ENCODE data around the gene NOX4.
"Not testable (repeated sequence)": the region's sequence is repeated elsewhere in the genome, so short reads cannot be mapped to it uniquely, and the experiment has no call there.

NOX4 gene

DNA sequence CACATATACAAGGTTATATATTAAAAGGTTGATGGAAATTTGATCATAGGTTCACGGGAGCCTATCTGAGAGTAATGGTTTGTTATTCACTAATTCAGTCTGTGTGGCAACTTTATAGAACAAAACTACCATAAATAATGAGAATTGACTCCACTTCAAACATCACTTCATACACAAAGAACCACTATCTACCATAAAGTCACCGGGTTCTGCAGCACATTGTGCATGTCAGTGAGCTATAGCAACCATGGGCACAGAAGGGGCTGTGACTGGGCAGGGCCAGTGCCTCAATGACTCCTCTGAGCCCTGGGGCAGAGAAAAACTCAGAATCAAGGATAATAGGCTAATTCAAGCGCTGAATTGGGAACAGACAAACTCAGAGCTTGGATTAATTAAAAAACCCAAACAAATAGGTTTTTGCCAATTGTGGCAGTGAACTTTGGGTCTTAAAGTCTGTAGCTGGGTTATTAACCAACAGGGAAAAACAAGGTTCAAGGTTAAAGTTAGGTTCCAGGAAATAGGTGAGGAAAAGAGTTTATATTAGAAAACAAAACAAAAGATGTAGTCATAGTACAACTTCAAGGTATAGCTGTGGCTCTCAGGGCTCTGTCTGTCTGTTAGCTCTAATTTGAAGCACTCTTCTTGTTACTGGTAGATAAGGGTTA lies 181.7 kb downstream of the NOX4 start:
- WGBS, 2 experiments (ENCODE audit: insufficient coverage in 2 of 2) = 93% methylated on average over 2 of the region's 3 CpGs; no CpG with 5 or more reads in 1 of the 2 experiments
- H3K9me3 ChIP-seq (ENCODE audit: control insufficient read depth, low read length); H3K27ac ChIP-seq (ENCODE audit: low read depth, low read length, severe bottlenecking); H3K4me3 ChIP-seq (ENCODE audit: extremely low read depth, insufficient read depth, low read length, poor library complexity, severe bottlenecking); H3K4me1 ChIP-seq (ENCODE audit: control insufficient read depth, insufficient read depth, low read length, poor library complexity, severe bottlenecking); H3K36me3 ChIP-seq (ENCODE audit: control insufficient read depth, insufficient read depth, low read length): not testable (repeated sequence)

DNA sequence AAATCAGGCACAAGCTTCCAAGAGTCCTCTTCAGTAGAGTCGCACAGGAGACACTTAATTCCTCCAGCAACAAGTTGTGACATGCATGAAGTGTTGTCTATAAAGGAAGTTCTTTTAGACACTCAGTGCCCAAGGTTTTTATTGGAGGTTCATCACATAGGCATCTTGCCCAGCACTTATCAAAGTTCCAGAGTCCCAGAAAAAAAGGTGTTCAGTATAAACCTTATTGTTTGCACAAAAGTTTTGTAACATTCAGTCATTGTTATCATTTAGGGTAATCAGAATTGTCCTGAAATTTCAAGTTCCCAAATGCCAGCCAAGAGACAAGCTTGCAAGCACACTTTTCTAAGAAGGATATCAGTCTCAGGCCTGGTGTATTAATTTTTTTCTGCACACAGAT lies 182.9 kb downstream of the NOX4 start:
- not testable (repeated sequence) for H3K4me1 ChIP-seq (ENCODE audit: control insufficient read depth, insufficient read depth, low read length, poor library complexity, severe bottlenecking); H3K36me3 ChIP-seq (ENCODE audit: control insufficient read depth, insufficient read depth, low read length); H3K9me3 ChIP-seq (ENCODE audit: control insufficient read depth, low read length); H3K27ac ChIP-seq (ENCODE audit: low read depth, low read length, severe bottlenecking); H3K4me3 ChIP-seq (ENCODE audit: extremely low read depth, insufficient read depth, low read length, poor library complexity, severe bottlenecking)
- WGBS, 2 experiments (ENCODE audit: insufficient coverage in 2 of 2) = 100% methylated on average over 1 of the region's 1 CpG; no CpG with 5 or more reads in 1 of the 2 experiments

DNA sequence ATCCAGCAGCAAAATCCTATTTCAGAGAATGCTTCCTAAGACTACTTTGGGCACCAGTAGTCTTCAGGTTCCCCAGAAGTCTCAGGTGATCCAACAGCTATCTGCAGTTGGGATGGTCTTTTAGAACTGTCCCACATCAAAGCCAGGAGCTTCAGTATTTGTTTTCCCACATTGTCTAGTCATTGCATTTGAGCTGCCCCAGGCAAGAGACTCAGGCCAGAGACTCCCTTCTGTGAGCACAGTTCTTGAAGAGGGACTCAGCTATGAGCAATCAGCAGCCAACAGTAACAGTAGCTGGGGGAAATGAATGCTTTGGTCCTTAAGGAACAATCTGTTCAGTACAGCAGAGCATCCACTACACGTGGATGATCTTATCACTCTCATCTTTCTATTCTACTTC lies 188.1 kb downstream of the NOX4 start:
- not testable (repeated sequence) for H3K27ac ChIP-seq (ENCODE audit: low read depth, low read length, severe bottlenecking); H3K9me3 ChIP-seq (ENCODE audit: control insufficient read depth, low read length); H3K36me3 ChIP-seq (ENCODE audit: control insufficient read depth, insufficient read depth, low read length); H3K4me3 ChIP-seq (ENCODE audit: extremely low read depth, insufficient read depth, low read length, poor library complexity, severe bottlenecking); H3K4me1 ChIP-seq (ENCODE audit: control insufficient read depth, insufficient read depth, low read length, poor library complexity, severe bottlenecking)
- WGBS, 2 experiments (ENCODE audit: insufficient coverage in 2 of 2) = 78 to 86% methylated on average over 1 of the region's 1 CpG

DNA sequence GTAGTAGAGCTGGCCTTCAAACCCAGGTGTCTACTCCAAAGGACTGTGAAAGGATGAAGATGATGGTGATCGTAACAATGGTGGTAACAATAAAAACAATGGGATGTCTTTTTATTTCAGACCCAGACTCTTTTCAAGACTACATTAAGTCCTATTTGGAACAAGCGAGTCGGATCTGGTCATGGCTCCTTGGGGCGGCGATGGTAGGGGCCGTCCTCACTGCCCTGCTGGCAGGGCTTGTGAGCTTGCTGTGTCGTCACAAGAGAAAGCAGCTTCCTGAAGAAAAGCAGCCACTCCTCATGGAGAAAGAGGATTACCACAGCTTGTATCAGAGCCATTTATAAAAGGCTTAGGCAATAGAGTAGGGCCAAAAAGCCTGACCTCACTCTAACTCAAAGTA lies 196.2 kb downstream of the NOX4 start:
- not testable (repeated sequence) for H3K36me3 ChIP-seq (ENCODE audit: control insufficient read depth, insufficient read depth, low read length); H3K9me3 ChIP-seq (ENCODE audit: control insufficient read depth, low read length); H3K4me1 ChIP-seq (ENCODE audit: control insufficient read depth, insufficient read depth, low read length, poor library complexity, severe bottlenecking); H3K4me3 ChIP-seq (ENCODE audit: extremely low read depth, insufficient read depth, low read length, poor library complexity, severe bottlenecking); H3K27ac ChIP-seq (ENCODE audit: low read depth, low read length, severe bottlenecking)
- WGBS, 2 experiments (ENCODE audit: insufficient coverage in 2 of 2) = no CpG with 5 or more reads among the region's 7 CpGs

DNA sequence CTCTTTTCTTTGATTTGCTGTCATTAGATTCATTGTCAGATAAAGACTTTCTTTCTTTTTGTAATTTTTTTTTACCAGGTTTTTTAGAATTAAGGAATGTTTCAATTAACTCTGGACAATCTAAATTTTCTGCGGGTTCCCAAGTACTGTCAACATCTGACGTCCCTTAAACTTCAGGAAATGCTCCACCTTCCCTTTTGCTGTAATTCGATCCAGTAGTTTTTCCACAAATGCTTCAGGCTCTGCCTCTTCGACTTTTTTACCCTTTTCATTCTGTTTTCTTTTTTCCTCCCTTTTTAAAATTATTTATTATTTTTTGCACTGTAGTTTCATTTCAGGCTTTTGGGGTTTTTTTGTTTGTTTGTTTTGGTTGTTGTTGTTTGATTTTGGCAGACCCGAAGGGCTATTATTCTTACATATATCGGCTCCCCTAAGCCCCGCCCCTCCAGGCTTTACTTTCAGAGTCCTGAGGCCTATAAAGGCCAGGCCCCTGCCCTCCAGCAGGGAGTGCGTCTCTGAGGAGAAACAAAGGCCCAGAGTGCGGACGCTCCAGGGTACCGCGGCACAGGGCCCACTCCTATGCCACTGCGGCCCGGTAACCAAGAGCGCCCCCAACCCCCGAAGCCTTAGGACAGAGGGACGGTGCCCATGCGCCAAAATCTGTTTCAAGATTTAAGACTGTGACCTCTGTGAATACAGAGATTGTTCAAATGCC lies 197.1 kb downstream of the NOX4 start:
- Histone ChIP-seq H3K27ac (ENCODE audit: low read depth, low read length, severe bottlenecking) (no peak overlapping the region), H3K4me1 (ENCODE audit: control insufficient read depth, insufficient read depth, low read length, poor library complexity, severe bottlenecking) (no peaks in the 10 kb centered on the region), H3K9me3 (ENCODE audit: control insufficient read depth, low read length) (no peaks in the 10 kb centered on the region), H3K36me3 (ENCODE audit: control insufficient read depth, insufficient read depth, low read length) (no peaks in the 10 kb centered on the region), H3K4me3 (ENCODE audit: extremely low read depth, insufficient read depth, low read length, poor library complexity, severe bottlenecking) (peak overlapping the region; percentile 6)
- WGBS, 2 experiments (ENCODE audit: insufficient coverage in 2 of 2) = 20 to 28% methylated on average over 12 to 15 of the region's 18 CpGs

DNA sequence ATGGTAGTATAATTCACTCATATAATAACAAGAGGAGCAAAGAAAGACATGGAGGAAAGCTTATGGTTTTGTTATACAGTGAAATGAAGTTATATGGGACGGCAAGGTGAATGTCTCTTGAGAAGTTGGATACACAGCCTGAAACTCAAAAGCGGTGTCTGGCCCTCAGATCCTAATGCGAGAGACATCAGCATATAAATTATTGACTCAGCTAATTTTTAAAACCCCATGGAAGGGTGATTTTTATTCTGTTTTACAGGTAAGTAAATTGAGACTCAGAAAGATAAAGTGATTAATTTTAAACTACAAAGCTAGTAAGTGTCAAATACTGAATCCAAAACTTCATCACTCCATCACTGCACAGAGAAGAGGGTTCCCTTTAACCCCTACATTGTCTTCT lies 203.2 kb downstream of the NOX4 start:
- H3K4me1 ChIP-seq (ENCODE audit: control insufficient read depth, insufficient read depth, low read length, poor library complexity, severe bottlenecking); H3K4me3 ChIP-seq (ENCODE audit: extremely low read depth, insufficient read depth, low read length, poor library complexity, severe bottlenecking); H3K36me3 ChIP-seq (ENCODE audit: control insufficient read depth, insufficient read depth, low read length); H3K27ac ChIP-seq (ENCODE audit: low read depth, low read length, severe bottlenecking); H3K9me3 ChIP-seq (ENCODE audit: control insufficient read depth, low read length): not testable (repeated sequence)
- WGBS, 2 experiments (ENCODE audit: insufficient coverage in 2 of 2) = 100% methylated on average over 1 of the region's 3 CpGs

DNA sequence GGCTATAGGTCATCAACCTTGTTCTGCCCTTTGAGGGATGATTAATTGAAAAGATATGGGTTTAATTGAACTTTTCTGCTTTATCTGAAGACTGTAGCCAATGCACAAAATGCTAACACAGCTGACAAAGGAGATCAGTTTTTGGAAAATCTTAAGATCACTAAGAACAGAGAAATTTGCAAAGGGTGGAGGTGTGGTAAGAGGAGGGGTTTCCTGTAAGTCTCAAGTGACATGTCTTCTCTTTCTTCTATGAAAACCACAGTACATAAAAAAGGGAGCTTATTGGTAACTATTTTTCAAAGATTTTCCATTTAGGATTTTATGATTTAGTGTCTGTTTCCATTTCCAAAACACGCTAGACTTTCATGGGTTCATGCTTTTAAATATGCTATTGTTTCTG lies 204.6 kb downstream of the NOX4 start:
- H3K36me3 ChIP-seq (ENCODE audit: control insufficient read depth, insufficient read depth, low read length); H3K27ac ChIP-seq (ENCODE audit: low read depth, low read length, severe bottlenecking); H3K9me3 ChIP-seq (ENCODE audit: control insufficient read depth, low read length); H3K4me3 ChIP-seq (ENCODE audit: extremely low read depth, insufficient read depth, low read length, poor library complexity, severe bottlenecking); H3K4me1 ChIP-seq (ENCODE audit: control insufficient read depth, insufficient read depth, low read length, poor library complexity, severe bottlenecking): not testable (repeated sequence)
- no CpG with 5 or more reads among the region's 1 CpG for WGBS, 2 experiments (ENCODE audit: insufficient coverage in 2 of 2)

DNA sequence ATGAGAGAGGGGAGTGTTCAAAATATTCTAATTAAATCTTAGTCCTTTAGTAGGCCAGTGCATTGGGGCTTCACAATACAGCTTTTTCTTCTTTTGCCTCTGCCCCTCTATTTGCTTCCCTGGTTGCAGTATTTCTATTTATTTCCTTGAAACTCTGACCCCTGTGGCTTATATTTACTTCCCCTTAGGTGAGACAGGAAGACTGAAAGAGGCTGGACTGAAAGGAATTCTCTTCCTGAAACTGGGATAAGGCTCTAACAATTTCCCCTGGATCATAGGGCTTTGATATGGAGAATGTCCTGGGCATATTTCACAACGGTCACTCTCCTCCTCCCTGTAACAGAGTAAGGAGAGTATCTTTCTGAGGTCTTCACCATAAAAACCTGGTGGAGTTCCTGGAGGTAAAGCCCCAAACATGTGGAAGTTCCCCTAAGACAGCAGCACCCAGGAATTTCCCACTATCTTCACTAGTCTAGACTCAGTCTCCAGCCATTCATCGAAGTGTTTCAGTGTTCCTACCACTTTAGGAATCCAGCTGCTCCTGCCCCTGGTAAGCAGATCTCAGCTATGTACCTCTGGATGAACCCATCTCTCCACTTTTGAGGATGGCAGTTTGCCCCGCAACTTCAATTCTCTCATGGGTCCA lies 210.0 kb downstream of the NOX4 start:
- WGBS, 2 experiments (ENCODE audit: insufficient coverage in 2 of 2) = 67 to 75% methylated on average over 1 of the region's 3 CpGs
- H3K4me3 ChIP-seq (ENCODE audit: extremely low read depth, insufficient read depth, low read length, poor library complexity, severe bottlenecking); H3K9me3 ChIP-seq (ENCODE audit: control insufficient read depth, low read length); H3K36me3 ChIP-seq (ENCODE audit: control insufficient read depth, insufficient read depth, low read length); H3K4me1 ChIP-seq (ENCODE audit: control insufficient read depth, insufficient read depth, low read length, poor library complexity, severe bottlenecking); H3K27ac ChIP-seq (ENCODE audit: low read depth, low read length, severe bottlenecking): not testable (repeated sequence)

DNA sequence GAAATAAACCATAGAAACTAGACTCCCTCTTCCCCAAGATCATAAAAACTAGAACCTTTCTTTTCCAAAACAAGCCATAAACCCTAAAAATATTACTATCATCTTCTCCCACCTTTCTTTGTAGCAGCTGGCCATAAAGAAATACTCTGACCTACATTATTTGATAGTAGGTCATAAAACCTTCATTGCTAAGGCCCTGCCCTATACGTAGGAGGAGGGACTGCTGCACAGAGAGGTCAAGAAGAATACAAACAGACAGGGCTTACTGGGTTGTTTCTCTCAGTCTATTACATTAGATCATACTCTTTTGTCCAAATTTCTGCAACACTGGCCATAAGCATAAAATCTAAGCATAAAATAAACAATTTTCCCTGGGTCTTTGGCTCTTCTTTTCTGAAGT lies 212.0 kb downstream of the NOX4 start:
- H3K4me1 ChIP-seq (ENCODE audit: control insufficient read depth, insufficient read depth, low read length, poor library complexity, severe bottlenecking) = no peaks in the 10 kb centered on the region
- no peak overlapping the region for H3K4me3 ChIP-seq (ENCODE audit: extremely low read depth, insufficient read depth, low read length, poor library complexity, severe bottlenecking)
- WGBS, 2 experiments (ENCODE audit: insufficient coverage in 2 of 2) = 83% methylated on average over 1 of the region's 1 CpG; no CpG with 5 or more reads in 1 of the 2 experiments
- no peak overlapping the region for H3K27ac ChIP-seq (ENCODE audit: low read depth, low read length, severe bottlenecking)
- no peaks in the 10 kb centered on the region for H3K9me3 ChIP-seq (ENCODE audit: control insufficient read depth, low read length)
- H3K36me3 ChIP-seq (ENCODE audit: control insufficient read depth, insufficient read depth, low read length) = no peaks in the 10 kb centered on the region

DNA sequence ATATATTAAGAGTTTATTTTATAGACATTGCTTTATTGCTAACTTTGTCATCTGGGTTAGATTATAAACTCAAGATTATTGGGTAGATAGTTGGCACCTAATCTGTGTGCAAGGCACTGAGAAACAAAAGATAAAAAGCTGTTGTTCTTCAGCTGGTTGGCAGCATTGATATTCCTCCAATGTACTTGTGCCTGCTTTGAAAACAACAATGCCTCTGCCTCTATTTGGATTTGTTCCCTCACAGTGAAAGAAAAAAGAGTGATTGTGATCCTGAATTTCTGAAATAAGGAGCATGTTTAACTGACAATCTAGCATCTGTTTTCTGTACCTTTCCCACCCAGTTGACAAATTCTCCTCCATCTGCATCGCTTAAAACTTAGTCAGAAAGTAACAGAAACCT lies 215.2 kb downstream of the NOX4 start:
- no CpG with 5 or more reads among the region's 1 CpG for WGBS, 2 experiments (ENCODE audit: insufficient coverage in 2 of 2)
- H3K36me3 ChIP-seq (ENCODE audit: control insufficient read depth, insufficient read depth, low read length) = no peaks in the 10 kb centered on the region
- H3K4me3 ChIP-seq (ENCODE audit: extremely low read depth, insufficient read depth, low read length, poor library complexity, severe bottlenecking) = no peak overlapping the region
- no peak overlapping the region for H3K27ac ChIP-seq (ENCODE audit: low read depth, low read length, severe bottlenecking)
- no peaks in the 10 kb centered on the region for H3K4me1 ChIP-seq (ENCODE audit: control insufficient read depth, insufficient read depth, low read length, poor library complexity, severe bottlenecking)
- no peaks in the 10 kb centered on the region for H3K9me3 ChIP-seq (ENCODE audit: control insufficient read depth, low read length)
